Myocyte (in vitro differentiated cells): ENCODE measurements around the gene BUD31. TPM values are rescaled to one million over a fixed set of nuclear protein-coding genes. Genes with fewer than 3 reads are reported as not detected.
"Not testable (repeated sequence)": the region's sequence is repeated elsewhere in the genome, so short reads cannot be mapped to it uniquely, and the experiment has no call there.

Source experiments
- DNase-seq: peaks from one replicate; pipeline ENCODE4 v3.0.0-alpha.2; 2012; ENCODE audit warnings: low read depth
- total RNA-seq: library from RNA; depleted of rRNA; stranded (reverse); fragments of >200 nt; gene quantifications from 2 replicates; pipeline ENCODE4 v1.2.3, GENCODE V29; 2014

BUD31 gene
- total RNA-seq, 1 donor from 2014 or later, result 87.1 TPM

GRCh38 chr7:99380032-99380822 lies 28.5 kb upstream of the BUD31 start:
- DNase-seq, result no peak

- no peak for DNase-seq
Measured at GRCh38 chr7:99380823-99381663, 27.7 kb upstream of the BUD31 start.

- no peak for DNase-seq
Measured at GRCh38 chr7:99381664-99382075, 27.1 kb upstream of the BUD31 start.

- no peak for DNase-seq
Measured at GRCh38 chr7:99383203-99383602, 25.6 kb upstream of the BUD31 start.

- DNase-seq, result peak; percentile 73
Measured at GRCh38 chr7:99383791-99384370, 24.9 kb upstream of the BUD31 start.

- DNase-seq, result no peak
Measured at GRCh38 chr7:99384523-99384922, 24.2 kb upstream of the BUD31 start.

- no peak for DNase-seq
Measured at GRCh38 chr7:99385564-99385963, 23.2 kb upstream of the BUD31 start.

GRCh38 chr7:99386584-99387238 lies 22.1 kb upstream of the BUD31 start:
- no peak for DNase-seq

- not testable (repeated sequence) for DNase-seq
Measured at GRCh38 chr7:99387239-99387635, 21.5 kb upstream of the BUD31 start.

GRCh38 chr7:99387912-99388311 lies 20.9 kb upstream of the BUD31 start:
- no peak for DNase-seq

- DNase-seq, result no peak
Measured at GRCh38 chr7:99389772-99390171, 19.0 kb upstream of the BUD31 start.

GRCh38 chr7:99390941-99391602 lies 17.7 kb upstream of the BUD31 start:
- no peak for DNase-seq

- no peak for DNase-seq
Measured at GRCh38 chr7:99392046-99392445, 16.7 kb upstream of the BUD31 start.

GRCh38 chr7:99392659-99393354 lies 16.0 kb upstream of the BUD31 start:
- DNase-seq, result no peak

GRCh38 chr7:99393355-99394187 lies 15.2 kb upstream of the BUD31 start:
- DNase-seq, result no peak

- no peak for DNase-seq
Measured at GRCh38 chr7:99394188-99394502, 14.6 kb upstream of the BUD31 start.

- DNase-seq, result no peak
Measured at GRCh38 chr7:99395616-99396327, 13.0 kb upstream of the BUD31 start.

GRCh38 chr7:99396418-99397296 lies 12.1 kb upstream of the BUD31 start:
- DNase-seq, result no peak
